Measurements from ENCODE around the gene IRF2BPL.

Gene IRF2BPL

GRCh38 chr14:77053046-77053841 lies 24.7 kb upstream of the IRF2BPL start:
- DNase-seq (ENCODE audit: low spot score): peak; percentile 89

GRCh38 chr14:77052281-77053044 lies 24.0 kb upstream of the IRF2BPL start:
- no peak for DNase-seq (ENCODE audit: low spot score)

GRCh38 chr14:77051116-77051515 lies 22.6 kb upstream of the IRF2BPL start:
- DNase-seq (ENCODE audit: low spot score): no peak

GRCh38 chr14:77046721-77047120 lies 18.2 kb upstream of the IRF2BPL start:
- no peak for DNase-seq (ENCODE audit: low spot score)

- DNase-seq (ENCODE audit: low spot score): no peak
These were observed 17.0 kb upstream of the IRF2BPL start for GRCh38 chr14:77045238-77046162.

- no peak for DNase-seq (ENCODE audit: low spot score)
These were observed 16.3 kb upstream of the IRF2BPL start for GRCh38 chr14:77044783-77045237.

GRCh38 chr14:77043984-77044485 lies 15.5 kb upstream of the IRF2BPL start:
- DNase-seq (ENCODE audit: low spot score): no peak

GRCh38 chr14:77043177-77043983 lies 14.9 kb upstream of the IRF2BPL start:
- DNase-seq (ENCODE audit: low spot score): no peak

GRCh38 chr14:77041881-77042545 lies 13.5 kb upstream of the IRF2BPL start:
- DNase-seq (ENCODE audit: low spot score): no peak

GRCh38 chr14:77040741-77041653 lies 12.5 kb upstream of the IRF2BPL start:
- DNase-seq (ENCODE audit: low spot score): no peak

- peak; percentile 64 for DNase-seq (ENCODE audit: low spot score)
These were observed 11.7 kb upstream of the IRF2BPL start for GRCh38 chr14:77040059-77040740.

GRCh38 chr14:77039285-77040058 lies 11.0 kb upstream of the IRF2BPL start:
- no peak for DNase-seq (ENCODE audit: low spot score)

- DNase-seq (ENCODE audit: low spot score): no peak
These were observed 9.5 kb upstream of the IRF2BPL start for GRCh38 chr14:77037938-77038568.

- DNase-seq (ENCODE audit: low spot score): no peak
These were observed 8.9 kb upstream of the IRF2BPL start for GRCh38 chr14:77037215-77037937.

GRCh38 chr14:77036484-77037214 lies 8.1 kb upstream of the IRF2BPL start:
- DNase-seq (ENCODE audit: low spot score): no peak

- no peak for DNase-seq (ENCODE audit: low spot score)
These were observed 6.8 kb upstream of the IRF2BPL start for GRCh38 chr14:77035267-77035666.

Measured in iPS-NIHi11 (cell line).